ENCODE results near the gene EPB41L4A. TPM values are rescaled to one million over a fixed set of nuclear protein-coding genes. Genes with fewer than 3 reads are reported as not detected.

EPB41L4A gene
- total RNA-seq, 2 donors from 2014 or later = 7.7 to 9.9 TPM

- TF ChIP-seq, protein P1, sequence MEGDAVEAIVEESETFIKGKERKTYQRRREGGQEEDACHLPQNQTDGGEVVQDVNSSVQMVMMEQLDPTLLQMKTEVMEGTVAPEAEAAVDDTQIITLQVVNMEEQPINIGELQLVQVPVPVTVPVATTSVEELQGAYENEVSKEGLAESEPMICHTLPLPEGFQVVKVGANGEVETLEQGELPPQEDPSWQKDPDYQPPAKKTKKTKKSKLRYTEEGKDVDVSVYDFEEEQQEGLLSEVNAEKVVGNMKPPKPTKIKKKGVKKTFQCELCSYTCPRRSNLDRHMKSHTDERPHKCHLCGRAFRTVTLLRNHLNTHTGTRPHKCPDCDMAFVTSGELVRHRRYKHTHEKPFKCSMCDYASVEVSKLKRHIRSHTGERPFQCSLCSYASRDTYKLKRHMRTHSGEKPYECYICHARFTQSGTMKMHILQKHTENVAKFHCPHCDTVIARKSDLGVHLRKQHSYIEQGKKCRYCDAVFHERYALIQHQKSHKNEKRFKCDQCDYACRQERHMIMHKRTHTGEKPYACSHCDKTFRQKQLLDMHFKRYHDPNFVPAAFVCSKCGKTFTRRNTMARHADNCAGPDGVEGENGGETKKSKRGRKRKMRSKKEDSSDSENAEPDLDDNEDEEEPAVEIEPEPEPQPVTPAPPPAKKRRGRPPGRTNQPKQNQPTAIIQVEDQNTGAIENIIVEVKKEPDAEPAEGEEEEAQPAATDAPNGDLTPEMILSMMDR (conservative IDR thresholded peaks at IDR 0.05) = no peak
- peaks cover 6% of the 10 kb centered on the region for H3K9me3 Mint-ChIP-seq
- H3K27ac Mint-ChIP-seq = peak overlapping the region; percentile 95
- Histone ChIP-seq H3K9me3 (ENCODE audit: control insufficient read depth, low read length) (no peaks in the 10 kb centered on the region), H3K27ac (ENCODE audit: low read depth, low read length) (peak overlapping the region; percentile 61), H3K36me3 (ENCODE audit: control insufficient read depth, insufficient read depth, low read length) (peaks cover 36% of the 10 kb centered on the region), H3K9ac (ENCODE audit: extremely low read depth, low read length, poor library complexity, severe bottlenecking) (peak overlapping the region; percentile 90), H3K4me3 (ENCODE audit: low read length) (peak overlapping the region; percentile 97), H3K27me3 (ENCODE audit: control insufficient read depth, insufficient read depth, low read length, poor library complexity, severe bottlenecking) (no peaks in the 10 kb centered on the region), H3K4me1 (ENCODE audit: control insufficient read depth, insufficient read depth, low read length) (peaks cover 13% of the 10 kb centered on the region)
- peaks cover 39% of the 10 kb centered on the region for H3K4me1 Mint-ChIP-seq
- peak overlapping the region; percentile 89 for H3K4me3 Mint-ChIP-seq
- WGBS, 2 experiments (ENCODE audit: insufficient coverage in 1 of 2, insufficient read length in 1 of 2) = 0 to 2% methylated on average over 8 of the region's 8 CpGs
- peaks cover 4% of the 10 kb centered on the region for H3K27me3 Mint-ChIP-seq (ENCODE audit: insufficient read depth)
- DNase-seq = no peak
- peaks cover 41% of the 10 kb centered on the region for H3K36me3 Mint-ChIP-seq (ENCODE audit: low read depth)
These were observed 257.7 kb downstream of the EPB41L4A start for GRCh38 chr5:112161392-112161748.

DNA sequence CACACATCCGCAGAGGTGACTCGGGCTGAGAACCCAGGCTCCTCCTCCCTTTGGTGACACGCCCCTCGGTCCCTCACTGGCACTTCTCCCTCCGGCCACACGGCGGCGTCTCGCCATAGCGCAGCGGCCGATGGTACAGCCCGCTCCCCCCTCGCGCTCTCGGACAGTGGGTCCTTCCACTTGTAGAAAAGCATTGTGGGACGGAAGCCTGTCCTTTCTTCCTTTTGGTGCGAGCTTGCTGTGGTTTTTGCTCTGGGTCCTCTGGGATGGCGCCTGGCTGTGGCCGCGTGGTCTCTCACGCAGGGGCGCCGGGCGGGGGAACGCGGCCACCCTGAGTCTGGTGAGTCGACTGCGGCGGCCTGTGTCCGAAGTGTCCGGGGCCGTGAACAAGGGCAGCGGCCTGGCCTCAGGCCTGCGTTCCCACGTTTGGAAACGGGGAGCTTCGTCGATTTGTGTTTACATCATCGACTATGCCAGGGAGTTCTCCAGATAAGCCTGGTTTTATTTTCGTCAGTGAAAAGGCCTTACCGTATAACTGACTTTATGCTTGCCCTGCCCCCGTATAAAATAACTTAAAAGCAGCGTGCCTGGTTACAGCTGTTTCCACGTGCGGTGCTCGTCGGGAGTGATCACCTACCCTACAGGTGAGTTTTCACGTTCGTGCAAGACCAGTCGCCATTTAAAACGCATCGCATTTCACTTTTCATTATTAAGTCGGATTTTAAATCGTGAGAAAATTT lies 258.3 kb downstream of the EPB41L4A start:
- WGBS, 2 experiments (ENCODE audit: insufficient coverage in 1 of 2, insufficient read length in 1 of 2) = 0 to 1% methylated on average over 35 to 55 of the region's 55 CpGs
- DNase-seq = peak; percentile 96
- H3K9me3 ChIP-seq (ENCODE audit: control insufficient read depth, low read length) = no peaks in the 10 kb centered on the region
- H3K27ac ChIP-seq (ENCODE audit: low read depth, low read length) = peak overlapping the region; percentile 61
- Mint-ChIP-seq H3K4me1 (peaks cover 34% of the 10 kb centered on the region), H3K9me3 (peaks cover 6% of the 10 kb centered on the region), H3K36me3 (ENCODE audit: low read depth) (peaks cover 37% of the 10 kb centered on the region), H3K27me3 (ENCODE audit: insufficient read depth) (peaks cover 4% of the 10 kb centered on the region), H3K4me3 (peak overlapping the region; percentile 89), H3K27ac (peak overlapping the region; percentile 95)
- peaks cover 36% of the 10 kb centered on the region for H3K36me3 ChIP-seq (ENCODE audit: control insufficient read depth, insufficient read depth, low read length)
- H3K4me1 ChIP-seq (ENCODE audit: control insufficient read depth, insufficient read depth, low read length) = peaks cover 10% of the 10 kb centered on the region
- H3K27me3 ChIP-seq (ENCODE audit: control insufficient read depth, insufficient read depth, low read length, poor library complexity, severe bottlenecking) = no peaks in the 10 kb centered on the region
- TF ChIP-seq, protein P1 (conservative IDR thresholded peaks at IDR 0.05) = peak; percentile 98
- peak overlapping the region; percentile 97 for H3K4me3 ChIP-seq (ENCODE audit: low read length)
- peak overlapping the region; percentile 90 for H3K9ac ChIP-seq (ENCODE audit: extremely low read depth, low read length, poor library complexity, severe bottlenecking)

GRCh38 chr5:112159435-112159834 lies 259.6 kb downstream of the EPB41L4A start:
- peaks cover 6% of the 10 kb centered on the region for H3K9me3 Mint-ChIP-seq

More at GRCh38 chr5:112159435-112159834, 259.6 kb downstream of the EPB41L4A start:
- no peak overlapping the region for H3K9ac ChIP-seq (ENCODE audit: extremely low read depth, low read length, poor library complexity, severe bottlenecking)
- H3K9me3 ChIP-seq (ENCODE audit: control insufficient read depth, low read length) = no peaks in the 10 kb centered on the region
- no peak overlapping the region for H3K27ac ChIP-seq (ENCODE audit: low read depth, low read length)
- TF ChIP-seq, protein P1 (conservative IDR thresholded peaks at IDR 0.05) = no peak
- H3K27me3 ChIP-seq (ENCODE audit: control insufficient read depth, insufficient read depth, low read length, poor library complexity, severe bottlenecking) = no peaks in the 10 kb centered on the region
- H3K4me3 Mint-ChIP-seq = no peak overlapping the region
- peaks cover 26% of the 10 kb centered on the region for H3K4me1 Mint-ChIP-seq
- peaks cover 4% of the 10 kb centered on the region for H3K27me3 Mint-ChIP-seq (ENCODE audit: insufficient read depth)
- DNase-seq = no peak
- peaks cover 6% of the 10 kb centered on the region for H3K4me1 ChIP-seq (ENCODE audit: control insufficient read depth, insufficient read depth, low read length)
- WGBS, 2 experiments (ENCODE audit: insufficient coverage in 1 of 2, insufficient read length in 1 of 2) = 89 to 100% methylated on average over 3 of the region's 5 CpGs
- no peak overlapping the region for H3K4me3 ChIP-seq (ENCODE audit: low read length)
- H3K27ac Mint-ChIP-seq = no peak overlapping the region
- H3K36me3 ChIP-seq (ENCODE audit: control insufficient read depth, insufficient read depth, low read length) = peaks cover 27% of the 10 kb centered on the region
- peaks cover 30% of the 10 kb centered on the region for H3K36me3 Mint-ChIP-seq (ENCODE audit: low read depth)

Measured in endodermal cell (in vitro differentiated cells).